Peyer's patch (tissue), 4 donors: ENCODE data around the gene ZNF280A.

Experiments
- POLR2A ChIP-seq, 2 donors: fragments of 450-650 bp; IDR thresholded peaks; one replicate each; pipeline ENCODE4 v1.5.1; 2017; ENCODE audit warnings: antibody characterized with exemption in 2 of 2, mild to moderate bottlenecking in 2 of 2, moderate library complexity in 2 of 2
- TF ChIP-seq, protein P1 (sequence below), 6 experiments: fragments of 450-650 bp in 4 of 6; fragments of 200-600 bp in 2 of 6; sonication (generic) in 1 of 6; IDR thresholded peaks; one replicate each; pipeline ENCODE4 v1.5.1; 2017 to 2019; ENCODE audit warnings: antibody characterized with exemption in 6 of 6, mild to moderate bottlenecking in 3 of 6, moderate library complexity in 1 of 6

DNA sequence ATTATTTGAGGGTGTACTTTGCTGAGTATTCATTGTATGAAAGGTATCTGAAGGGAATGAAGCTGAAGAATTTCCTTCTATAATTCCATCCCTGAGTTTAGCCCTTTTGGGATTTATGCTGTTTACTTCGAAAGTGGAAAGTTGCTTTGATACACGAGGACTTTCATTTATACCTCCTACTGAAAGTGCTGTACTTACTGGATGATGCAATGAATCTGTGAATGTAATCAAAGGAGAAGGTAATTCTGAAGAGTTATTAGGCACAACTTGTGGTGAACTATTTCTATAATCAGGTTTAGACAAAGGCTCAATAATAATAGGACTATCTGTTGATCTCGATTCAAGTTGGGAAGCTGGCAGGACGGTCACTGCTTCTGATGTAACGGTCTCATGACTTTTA, 31.3 kb downstream of the ZNF280A start:
- TF ChIP-seq, protein P1, sequence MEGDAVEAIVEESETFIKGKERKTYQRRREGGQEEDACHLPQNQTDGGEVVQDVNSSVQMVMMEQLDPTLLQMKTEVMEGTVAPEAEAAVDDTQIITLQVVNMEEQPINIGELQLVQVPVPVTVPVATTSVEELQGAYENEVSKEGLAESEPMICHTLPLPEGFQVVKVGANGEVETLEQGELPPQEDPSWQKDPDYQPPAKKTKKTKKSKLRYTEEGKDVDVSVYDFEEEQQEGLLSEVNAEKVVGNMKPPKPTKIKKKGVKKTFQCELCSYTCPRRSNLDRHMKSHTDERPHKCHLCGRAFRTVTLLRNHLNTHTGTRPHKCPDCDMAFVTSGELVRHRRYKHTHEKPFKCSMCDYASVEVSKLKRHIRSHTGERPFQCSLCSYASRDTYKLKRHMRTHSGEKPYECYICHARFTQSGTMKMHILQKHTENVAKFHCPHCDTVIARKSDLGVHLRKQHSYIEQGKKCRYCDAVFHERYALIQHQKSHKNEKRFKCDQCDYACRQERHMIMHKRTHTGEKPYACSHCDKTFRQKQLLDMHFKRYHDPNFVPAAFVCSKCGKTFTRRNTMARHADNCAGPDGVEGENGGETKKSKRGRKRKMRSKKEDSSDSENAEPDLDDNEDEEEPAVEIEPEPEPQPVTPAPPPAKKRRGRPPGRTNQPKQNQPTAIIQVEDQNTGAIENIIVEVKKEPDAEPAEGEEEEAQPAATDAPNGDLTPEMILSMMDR (IDR thresholded peaks at IDR 0.05), result no peak
- TF ChIP-seq POLR2A (IDR thresholded peaks at IDR 0.05), result no peak
